Neural progenitor cell (in vitro differentiated cells): Measurements from ENCODE around the gene ADSS1. TPM values are rescaled to one million over a fixed set of nuclear protein-coding genes. Genes with fewer than 3 reads are reported as not detected.

ENCODE experiments used
- DNase-seq: peaks from one replicate; pipeline ENCODE4 v3.0.0-alpha.2; 2016; ENCODE audit warnings: low spot score
- H2AFZ ChIP-seq: fragments of 200-600 bp; sonication (generic); replicated peaks from 2 replicates; pipeline ENCODE4 v1.6.1; 2016; ENCODE audit warnings: antibody characterized with exemption
- H3F3A ChIP-seq: fragments of 200-600 bp; sonication (generic); 2 replicates; pipeline ENCODE4 v1.6.1; 2016; ENCODE audit warnings: antibody characterized with exemption, low read depth
- H3K27ac ChIP-seq: fragments of 200-600 bp; sonication (generic); 2 replicates; pipeline ENCODE4 v1.5.1; 2016; ENCODE audit warnings: mild to moderate bottlenecking
- H3K27me3 ChIP-seq: fragments of 200-600 bp; sonication (generic); 2 replicates; pipeline ENCODE4 v1.6.1; 2016; ENCODE audit warnings: mild to moderate bottlenecking, moderate library complexity
- H3K36me3 ChIP-seq: fragments of 200-600 bp; sonication (generic); 2 replicates; pipeline ENCODE4 v1.5.1; 2016
- H3K4me1 ChIP-seq: fragments of 200-600 bp; sonication (generic); 2 replicates; pipeline ENCODE4 v1.6.1; 2016; ENCODE audit warnings: mixed run types
- H3K4me2 ChIP-seq: fragments of 200-600 bp; sonication (generic); 2 replicates; pipeline ENCODE4 v1.6.1; 2016
- H3K4me3 ChIP-seq: fragments of 200-600 bp; sonication (generic); 2 replicates; pipeline ENCODE4 v1.5.1; 2016
- H3K79me2 ChIP-seq: fragments of 200-600 bp; sonication (generic); 2 replicates; pipeline ENCODE4 v1.6.1; 2016; ENCODE audit warnings: low read depth
- H3K9ac ChIP-seq: fragments of 200-600 bp; sonication (generic); 2 replicates; pipeline ENCODE4 v1.6.1; 2016
- H3K9me3 ChIP-seq: fragments of 200-600 bp; sonication (generic); 2 replicates; pipeline ENCODE4 v1.5.1; 2016; ENCODE audit warnings: low read depth
- H4K20me1 ChIP-seq: fragments of 200-600 bp; sonication (generic); 2 replicates; pipeline ENCODE4 v1.6.1; 2016; ENCODE audit warnings: low read depth
- H3K27ac Mint-ChIP-seq: 3 replicates; pipeline ENCODE4 v1.8.0; 2021; ENCODE audit warnings: mixed read lengths
- H3K27me3 Mint-ChIP-seq: 2 replicates; pipeline ENCODE4 v1.8.0; 2022; ENCODE audit warnings: low read depth, mild to moderate bottlenecking, inconsistent platforms, moderate library complexity, mixed read lengths; ENCODE audit not compliant: insufficient read depth
- H3K36me3 Mint-ChIP-seq: 3 replicates; pipeline ENCODE4 v1.8.0; 2021; ENCODE audit warnings: mixed read lengths
- H3K4me1 Mint-ChIP-seq: 3 replicates; pipeline ENCODE4 v1.8.0; 2021; ENCODE audit warnings: mixed read lengths
- H3K4me3 Mint-ChIP-seq: 3 replicates; pipeline ENCODE4 v1.8.0; 2021; ENCODE audit warnings: mild to moderate bottlenecking, moderate library complexity, mixed read lengths
- H3K9me3 Mint-ChIP-seq: 3 replicates; pipeline ENCODE4 v1.8.0; 2020; ENCODE audit warnings: mixed read lengths
- CTCF ChIP-seq: fragments of 200-600 bp; sonication (generic); IDR thresholded peaks from 2 replicates; pipeline ENCODE4 v1.5.1; 2017; ENCODE audit warnings: antibody characterized with exemption, mild to moderate bottlenecking
- EZH2 ChIP-seq: fragments of 200-600 bp; sonication (generic); IDR thresholded peaks from 2 replicates; pipeline ENCODE4 v1.6.1; 2017; ENCODE audit warnings: antibody characterized with exemption, mild to moderate bottlenecking, moderate library complexity
- EZH2phosphoT487 ChIP-seq: fragments of 200-600 bp; sonication (generic); IDR thresholded peaks from 2 replicates; pipeline ENCODE4 v1.6.1; 2017; ENCODE audit warnings: antibody characterized with exemption
- total RNA-seq: library from RNA; depleted of rRNA; stranded (reverse); fragments of >200 nt; gene quantifications from 2 replicates; pipeline ENCODE4 v1.2.3, GENCODE V29; 2015; ENCODE audit warnings: low replicate concordance

Gene ADSS1
- total RNA-seq, 1 donor from 2014 or later: 26.4 TPM

- Histone ChIP-seq H3F3A (no peaks in the 10 kb centered on the region), H3K27me3 (no peaks in the 10 kb centered on the region), H3K4me1 (peaks cover 13% of the 10 kb centered on the region), H3K9me3 (no peaks in the 10 kb centered on the region), H2AFZ (no peak overlapping the region), H3K4me2 (peak overlapping the region; percentile 97), H3K4me3 (peak overlapping the region; percentile 86), H3K36me3 (no peaks in the 10 kb centered on the region), H3K9ac (no peak overlapping the region), H3K27ac (no peak overlapping the region), H3K79me2 (no peaks in the 10 kb centered on the region), H4K20me1 (peaks cover 2% of the 10 kb centered on the region)
- Mint-ChIP-seq H3K4me3 (peak overlapping the region; percentile 78), H3K36me3 (no peaks in the 10 kb centered on the region), H3K27ac (no peak overlapping the region), H3K9me3 (peaks cover 2% of the 10 kb centered on the region), H3K4me1 (peaks cover 14% of the 10 kb centered on the region), H3K27me3 (peaks cover 5% of the 10 kb centered on the region)
- DNase-seq: peak; percentile 63
- TF ChIP-seq EZH2phosphoT487 (no peak), CTCF (peak; percentile 41)
Measured at GRCh38 chr14:104724981-104725771, 1.1 kb downstream of the ADSS1 start.

GRCh38 chr14:104725772-104726548 lies 1.9 kb downstream of the ADSS1 start:
- Histone ChIP-seq H3K36me3 (no peaks in the 10 kb centered on the region), H3F3A (no peaks in the 10 kb centered on the region), H3K79me2 (no peaks in the 10 kb centered on the region), H3K4me2 (peak overlapping the region; percentile 97), H3K27me3 (no peaks in the 10 kb centered on the region), H3K4me1 (peaks cover 13% of the 10 kb centered on the region), H3K9me3 (no peaks in the 10 kb centered on the region), H3K27ac (no peak overlapping the region), H3K9ac (no peak overlapping the region), H3K4me3 (peak overlapping the region; percentile 86), H2AFZ (no peak overlapping the region), H4K20me1 (peaks cover 2% of the 10 kb centered on the region)
- H3K4me1 Mint-ChIP-seq: peaks cover 14% of the 10 kb centered on the region
- peaks cover 5% of the 10 kb centered on the region for H3K27me3 Mint-ChIP-seq
- no peak overlapping the region for H3K27ac Mint-ChIP-seq
- no peak for DNase-seq
- peaks cover 2% of the 10 kb centered on the region for H3K9me3 Mint-ChIP-seq
- no peaks in the 10 kb centered on the region for H3K36me3 Mint-ChIP-seq
- peak overlapping the region; percentile 78 for H3K4me3 Mint-ChIP-seq
- TF ChIP-seq CTCF (no peak), EZH2phosphoT487 (no peak), EZH2 (no peak)

GRCh38 chr14:104726600-104727451 lies 2.8 kb downstream of the ADSS1 start:
- Mint-ChIP-seq H3K27ac (no peak overlapping the region), H3K36me3 (no peaks in the 10 kb centered on the region), H3K4me3 (peak overlapping the region; percentile 56), H3K9me3 (peaks cover 2% of the 10 kb centered on the region), H3K27me3 (peaks cover 5% of the 10 kb centered on the region), H3K4me1 (peaks cover 10% of the 10 kb centered on the region)
- Histone ChIP-seq H3K27me3 (no peaks in the 10 kb centered on the region), H3K36me3 (no peaks in the 10 kb centered on the region), H3K9me3 (no peaks in the 10 kb centered on the region), H4K20me1 (peaks cover 2% of the 10 kb centered on the region), H3K4me1 (peaks cover 13% of the 10 kb centered on the region), H3F3A (no peaks in the 10 kb centered on the region), H3K4me3 (no peak overlapping the region), H3K27ac (no peak overlapping the region), H2AFZ (no peak overlapping the region), H3K79me2 (no peaks in the 10 kb centered on the region), H3K9ac (no peak overlapping the region), H3K4me2 (no peak overlapping the region)
- peak; percentile 23 for TF ChIP-seq CTCF
- no peak for TF ChIP-seq EZH2phosphoT487
- DNase-seq: no peak
